Endothelial cell of umbilical vein (primary cell): Measurements from ENCODE around the gene CDC34.

Source experiments
- EZH2 ChIP-seq: IDR thresholded peaks from 2 replicates; pipeline ENCODE4 v1.6.1; 2012; ENCODE audit warnings: borderline replicate concordance, low read depth, mild to moderate bottlenecking, moderate library complexity, low read length, inconsistent platforms; ENCODE audit not compliant: severe bottlenecking
- TF ChIP-seq, protein P1 (sequence below): IDR thresholded peaks from 2 replicates; pipeline ENCODE4 v1.6.1; 2011; ENCODE audit not compliant: insufficient read depth, insufficient read length
- TF ChIP-seq, protein P2 (sequence below), 2 donors: IDR thresholded peaks; 1 replicate in 1 of 2; 2 replicates in 1 of 2; pipeline ENCODE4 v1.5.1; 2011; ENCODE audit warnings: low read length in 2 of 2, mild to moderate bottlenecking in 2 of 2, moderate library complexity in 2 of 2, control low read depth in 1 of 2, inconsistent platforms in 1 of 2, low read depth in 1 of 2; ENCODE audit not compliant: insufficient read depth in 1 of 2; ENCODE audit errors: extremely low read depth in 1 of 2

DNA sequence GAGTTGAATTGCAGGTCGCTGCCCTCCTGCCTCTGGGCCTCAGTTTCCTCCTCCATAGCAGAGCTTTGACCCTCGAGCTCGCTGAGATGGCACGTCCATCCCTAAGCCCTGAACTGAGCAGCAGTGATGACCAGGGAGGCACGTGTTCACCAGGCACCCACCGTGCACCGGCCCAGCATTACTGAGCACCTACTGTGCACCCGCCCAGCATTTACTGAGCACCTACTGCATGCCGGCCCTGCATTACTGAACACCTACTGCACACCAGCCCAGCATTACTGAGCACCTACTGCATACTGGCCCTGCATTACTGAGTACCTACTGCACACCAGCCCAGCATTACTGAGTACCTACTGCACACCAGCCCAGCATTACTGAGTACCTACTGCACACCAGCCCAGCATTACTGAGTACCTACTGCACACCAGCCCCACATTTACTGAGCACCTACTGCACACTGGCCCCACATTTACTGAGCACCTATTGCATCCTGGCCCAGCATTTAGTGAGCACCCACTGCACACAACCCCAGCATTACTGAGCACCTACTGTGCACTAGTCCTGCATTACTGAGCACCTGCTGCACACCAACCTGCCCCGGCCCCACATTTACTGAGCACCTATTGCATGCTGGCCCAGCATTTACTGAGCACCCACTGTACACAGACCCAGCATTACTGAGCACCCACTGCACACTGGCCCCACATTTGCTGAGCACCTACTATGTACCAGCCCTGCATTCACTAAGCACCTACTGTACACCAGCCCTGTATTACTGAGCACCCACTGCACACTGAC is 18.0 kb upstream of the CDC34 start:
- TF ChIP-seq, protein P1, sequence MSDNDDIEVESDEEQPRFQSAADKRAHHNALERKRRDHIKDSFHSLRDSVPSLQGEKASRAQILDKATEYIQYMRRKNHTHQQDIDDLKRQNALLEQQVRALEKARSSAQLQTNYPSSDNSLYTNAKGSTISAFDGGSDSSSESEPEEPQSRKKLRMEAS = no peak
- TF ChIP-seq, protein P2, sequence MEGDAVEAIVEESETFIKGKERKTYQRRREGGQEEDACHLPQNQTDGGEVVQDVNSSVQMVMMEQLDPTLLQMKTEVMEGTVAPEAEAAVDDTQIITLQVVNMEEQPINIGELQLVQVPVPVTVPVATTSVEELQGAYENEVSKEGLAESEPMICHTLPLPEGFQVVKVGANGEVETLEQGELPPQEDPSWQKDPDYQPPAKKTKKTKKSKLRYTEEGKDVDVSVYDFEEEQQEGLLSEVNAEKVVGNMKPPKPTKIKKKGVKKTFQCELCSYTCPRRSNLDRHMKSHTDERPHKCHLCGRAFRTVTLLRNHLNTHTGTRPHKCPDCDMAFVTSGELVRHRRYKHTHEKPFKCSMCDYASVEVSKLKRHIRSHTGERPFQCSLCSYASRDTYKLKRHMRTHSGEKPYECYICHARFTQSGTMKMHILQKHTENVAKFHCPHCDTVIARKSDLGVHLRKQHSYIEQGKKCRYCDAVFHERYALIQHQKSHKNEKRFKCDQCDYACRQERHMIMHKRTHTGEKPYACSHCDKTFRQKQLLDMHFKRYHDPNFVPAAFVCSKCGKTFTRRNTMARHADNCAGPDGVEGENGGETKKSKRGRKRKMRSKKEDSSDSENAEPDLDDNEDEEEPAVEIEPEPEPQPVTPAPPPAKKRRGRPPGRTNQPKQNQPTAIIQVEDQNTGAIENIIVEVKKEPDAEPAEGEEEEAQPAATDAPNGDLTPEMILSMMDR (IDR thresholded peaks at IDR 0.05; ENCODE audit: extremely low read depth in 1 of 2, insufficient read depth in 1 of 2, low read depth in 1 of 2, low read length in 2 of 2) = no peak
- TF ChIP-seq EZH2 = no peak
